ENCODE results near the gene SP110.

The SP110 gene

GRCh38 chr2:230219419-230220331 is at the start of gene SP110:
Gene SP110 (minus strand): TSS chr2:230219984. CDS start chr2:230216927, 3,057 bp downstream.
- Histone ChIP-seq H4K20me1 (ENCODE audit: insufficient read depth, low read length) (no peaks in the 10 kb centered on the region), H3K79me2 (ENCODE audit: low read length) (peaks cover 68% of the 10 kb centered on the region), H3K9ac (ENCODE audit: low read length) (peak within 1 kb of the TSS; percentile 85)

GRCh38 chr2:230268606-230269243 is 48.9 kb upstream of the SP110 start:
- peak overlapping the region; percentile 59 for H3K4me3 ChIP-seq (ENCODE audit: low read length)
- TF ChIP-seq EZH2phosphoT487 (IDR thresholded peaks at IDR 0.05; ENCODE audit: low read depth) (no peak), CTCF (IDR thresholded peaks at IDR 0.05; ENCODE audit: low read depth, low read length) (no peak)
- H3K36me3 ChIP-seq (replicated peaks; ENCODE audit: low read depth, low read length): peaks cover 33% of the 10 kb centered on the region
- no peaks in the 10 kb centered on the region for H3K9me3 ChIP-seq (ENCODE audit: insufficient read depth, low read length)
- peak overlapping the region; percentile 61 for H3K4me2 ChIP-seq (ENCODE audit: low read length)
- H3K4me1 ChIP-seq (ENCODE audit: low read length): peaks cover 66% of the 10 kb centered on the region
- H3K9ac ChIP-seq (ENCODE audit: low read length): peak overlapping the region; percentile 69
- H2AFZ ChIP-seq (ENCODE audit: low read depth, low read length): no peak overlapping the region
- no peaks in the 10 kb centered on the region for H3K27me3 ChIP-seq (ENCODE audit: low read depth, low read length)
- H4K20me1 ChIP-seq (ENCODE audit: insufficient read depth, low read length): no peaks in the 10 kb centered on the region
- peak overlapping the region; percentile 98 for H3K27ac ChIP-seq (ENCODE audit: low read length)
- H3K79me2 ChIP-seq (ENCODE audit: low read length): peaks cover 47% of the 10 kb centered on the region

More at GRCh38 chr2:230219419-230220331, at the start of gene SP110:
- H3K4me2 ChIP-seq (ENCODE audit: low read length): peak within 1 kb of the TSS; percentile 87
- H3K4me3 ChIP-seq (ENCODE audit: low read length): peak within 1 kb of the TSS; percentile 93
- TF ChIP-seq EZH2phosphoT487 (IDR thresholded peaks at IDR 0.05; ENCODE audit: low read depth): no peak
- TF ChIP-seq CTCF (IDR thresholded peaks at IDR 0.05; ENCODE audit: low read depth, low read length): no peak
- H3K36me3 ChIP-seq (replicated peaks; ENCODE audit: low read depth, low read length): peaks cover 24% of the 10 kb centered on the region
- no peak within 1 kb of the TSS for H2AFZ ChIP-seq (ENCODE audit: low read depth, low read length)
- H3K9me3 ChIP-seq (ENCODE audit: insufficient read depth, low read length): no peaks in the 10 kb centered on the region
- H3K27ac ChIP-seq (ENCODE audit: low read length): peak within 1 kb of the TSS; percentile 86
- no peaks in the 10 kb centered on the region for H3K27me3 ChIP-seq (ENCODE audit: low read depth, low read length)
- peaks cover 70% of the 10 kb centered on the region for H3K4me1 ChIP-seq (ENCODE audit: low read length)

DNA sequence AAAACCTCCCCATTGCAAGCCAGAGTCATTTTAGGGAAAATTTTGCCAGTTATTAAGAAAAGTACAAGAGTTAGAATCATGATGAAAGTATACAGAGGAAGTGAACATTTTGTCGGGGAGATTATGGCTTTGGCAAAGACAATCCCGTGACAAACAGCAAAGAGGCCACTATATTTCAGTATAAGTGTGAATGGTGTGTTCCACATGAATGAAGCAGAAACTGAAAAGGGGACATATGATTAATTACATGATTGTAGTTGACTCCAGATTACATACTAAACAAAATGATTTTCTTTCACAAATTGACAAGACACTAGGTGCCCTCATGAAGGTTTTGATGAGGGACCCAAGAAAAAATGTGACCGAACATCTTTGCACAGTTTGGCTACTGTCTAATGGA is 47.8 kb upstream of the SP110 start:
- Histone ChIP-seq H3K4me2 (ENCODE audit: low read length) (peak overlapping the region; percentile 61), H3K9me3 (ENCODE audit: insufficient read depth, low read length) (no peaks in the 10 kb centered on the region), H3K4me1 (ENCODE audit: low read length) (peaks cover 67% of the 10 kb centered on the region), H4K20me1 (ENCODE audit: insufficient read depth, low read length) (peaks cover 6% of the 10 kb centered on the region; the same call in 1 of the 2 replicates), H3K4me3 (ENCODE audit: low read length) (peak overlapping the region; percentile 38), H3K27me3 (ENCODE audit: low read depth, low read length) (no peaks in the 10 kb centered on the region), H3K9ac (ENCODE audit: low read length) (peak overlapping the region; percentile 69), H3K36me3 (replicated peaks; ENCODE audit: low read depth, low read length) (peaks cover 33% of the 10 kb centered on the region), H3K79me2 (ENCODE audit: low read length) (peaks cover 59% of the 10 kb centered on the region), H3K27ac (ENCODE audit: low read length) (peak overlapping the region; percentile 98), H2AFZ (ENCODE audit: low read depth, low read length) (no peak overlapping the region)
- TF ChIP-seq EZH2phosphoT487 (IDR thresholded peaks at IDR 0.05; ENCODE audit: low read depth): no peak
- no peak for TF ChIP-seq CTCF (IDR thresholded peaks at IDR 0.05; ENCODE audit: low read depth, low read length)

DNA sequence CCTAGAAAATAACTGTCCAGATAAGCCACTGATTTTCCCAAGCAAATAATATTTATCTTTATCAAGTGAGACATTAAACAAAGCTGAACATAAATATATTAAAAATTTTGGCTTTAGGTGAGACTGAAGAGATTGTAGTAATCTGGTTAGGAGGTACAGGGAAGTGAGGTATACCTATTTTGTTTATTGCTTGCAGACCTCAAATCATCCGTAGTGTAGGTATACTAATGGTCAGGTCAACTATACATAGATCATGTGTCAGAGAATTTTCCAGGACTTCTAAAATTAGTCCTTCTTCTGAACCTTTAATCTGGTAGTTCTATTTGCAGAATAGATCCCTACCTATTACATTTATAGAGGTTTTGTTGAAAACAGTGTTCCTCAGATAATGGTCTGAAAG is 47.3 kb upstream of the SP110 start:
- TF ChIP-seq CTCF (IDR thresholded peaks at IDR 0.05; ENCODE audit: low read depth, low read length): no peak
- TF ChIP-seq EZH2phosphoT487 (IDR thresholded peaks at IDR 0.05; ENCODE audit: low read depth): no peak
- Histone ChIP-seq H3K79me2 (ENCODE audit: low read length) (peaks cover 64% of the 10 kb centered on the region), H3K27ac (ENCODE audit: low read length) (peak overlapping the region; percentile 98), H2AFZ (ENCODE audit: low read depth, low read length) (no peak overlapping the region), H3K9me3 (ENCODE audit: insufficient read depth, low read length) (no peaks in the 10 kb centered on the region), H4K20me1 (ENCODE audit: insufficient read depth, low read length) (peaks cover 11% of the 10 kb centered on the region), H3K4me3 (ENCODE audit: low read length) (peak overlapping the region; percentile 38), H3K4me1 (ENCODE audit: low read length) (peaks cover 72% of the 10 kb centered on the region), H3K9ac (ENCODE audit: low read length) (peak overlapping the region; percentile 60), H3K36me3 (replicated peaks; ENCODE audit: low read depth, low read length) (peaks cover 30% of the 10 kb centered on the region), H3K27me3 (ENCODE audit: low read depth, low read length) (no peaks in the 10 kb centered on the region), H3K4me2 (ENCODE audit: low read length) (peak overlapping the region; percentile 61)
